OCI-LY3 (cell line): Measurements from ENCODE around the gene TACC2.

Experiments
- EZH2phosphoT487 ChIP-seq: fragments of 200-600 bp; shearing (Covaris generic); IDR thresholded peaks from 2 replicates; pipeline ENCODE4 v1.6.1; 2018; ENCODE audit warnings: antibody characterized with exemption, mixed run types, low read depth
- TF ChIP-seq, protein P1 (sequence below): fragments of 200-600, 300-600 bp; sonication (generic); IDR thresholded peaks from 2 replicates; pipeline ENCODE4 v1.5.1; 2014; ENCODE audit warnings: antibody characterized with exemption, low read length, low read depth

DNA sequence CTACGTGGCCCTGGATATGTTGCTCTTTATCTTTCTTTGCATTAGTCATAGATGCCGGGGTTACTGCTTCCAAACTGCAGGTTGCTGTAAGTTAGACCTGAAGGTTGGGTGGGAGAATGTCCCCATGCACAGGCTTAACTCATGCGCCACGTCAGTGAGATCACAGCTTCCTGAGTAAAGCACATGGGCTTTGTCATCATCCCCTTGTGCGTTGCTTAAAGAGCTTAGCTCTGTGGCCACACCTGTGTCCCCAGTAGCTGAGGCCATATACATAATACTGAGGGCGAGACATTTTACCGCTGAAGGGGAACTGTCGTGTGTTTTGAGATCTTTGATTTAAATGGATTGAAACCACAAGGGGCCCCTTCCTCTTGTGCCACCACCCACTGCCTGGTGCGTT, 236.4 kb downstream of the TACC2 start:
- TF ChIP-seq, protein P1, sequence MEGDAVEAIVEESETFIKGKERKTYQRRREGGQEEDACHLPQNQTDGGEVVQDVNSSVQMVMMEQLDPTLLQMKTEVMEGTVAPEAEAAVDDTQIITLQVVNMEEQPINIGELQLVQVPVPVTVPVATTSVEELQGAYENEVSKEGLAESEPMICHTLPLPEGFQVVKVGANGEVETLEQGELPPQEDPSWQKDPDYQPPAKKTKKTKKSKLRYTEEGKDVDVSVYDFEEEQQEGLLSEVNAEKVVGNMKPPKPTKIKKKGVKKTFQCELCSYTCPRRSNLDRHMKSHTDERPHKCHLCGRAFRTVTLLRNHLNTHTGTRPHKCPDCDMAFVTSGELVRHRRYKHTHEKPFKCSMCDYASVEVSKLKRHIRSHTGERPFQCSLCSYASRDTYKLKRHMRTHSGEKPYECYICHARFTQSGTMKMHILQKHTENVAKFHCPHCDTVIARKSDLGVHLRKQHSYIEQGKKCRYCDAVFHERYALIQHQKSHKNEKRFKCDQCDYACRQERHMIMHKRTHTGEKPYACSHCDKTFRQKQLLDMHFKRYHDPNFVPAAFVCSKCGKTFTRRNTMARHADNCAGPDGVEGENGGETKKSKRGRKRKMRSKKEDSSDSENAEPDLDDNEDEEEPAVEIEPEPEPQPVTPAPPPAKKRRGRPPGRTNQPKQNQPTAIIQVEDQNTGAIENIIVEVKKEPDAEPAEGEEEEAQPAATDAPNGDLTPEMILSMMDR, result no peak
- no peak for TF ChIP-seq EZH2phosphoT487
